ENCODE measurements around the gene SPAG16. TPM values are rescaled to one million over a fixed set of nuclear protein-coding genes. Genes with fewer than 3 reads are reported as not detected.

Gene SPAG16
- total and polyA plus RNA-seq, 12 donors, result 8.4 to 28.3 (median 19.1) TPM

DNA sequence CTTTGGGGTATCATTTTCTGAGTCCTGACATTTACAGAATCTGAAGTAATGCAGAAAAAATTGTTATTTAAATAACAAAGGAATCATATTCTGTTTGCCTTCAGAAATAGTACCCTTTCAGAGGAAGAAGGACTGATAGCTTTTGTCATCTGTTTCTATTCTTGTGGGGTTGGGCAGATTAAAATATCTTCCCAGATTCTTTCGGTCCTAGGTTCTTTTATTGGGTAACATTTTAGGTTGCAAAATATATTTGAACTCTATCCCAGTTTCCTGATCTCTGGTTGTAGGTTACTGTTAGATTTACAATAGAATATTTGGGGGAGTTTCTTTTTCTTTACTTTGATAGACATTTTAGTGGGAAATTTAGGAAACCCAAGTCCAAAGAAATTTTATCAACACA, 550.5 kb downstream of the SPAG16 start:
- no peaks in the 10 kb centered on the region for H3K36me3 ChIP-seq
- H3K9me3 ChIP-seq, result peaks cover 0 to 6% (median 0%) of the 10 kb centered on the region in 11 donors
- WGBS, 2 donors, result 57 to 79% methylated on average over 1 of the region's 1 CpG
- no peaks in the 10 kb centered on the region for H3K4me1 ChIP-seq
- TF ChIP-seq, protein P1, sequence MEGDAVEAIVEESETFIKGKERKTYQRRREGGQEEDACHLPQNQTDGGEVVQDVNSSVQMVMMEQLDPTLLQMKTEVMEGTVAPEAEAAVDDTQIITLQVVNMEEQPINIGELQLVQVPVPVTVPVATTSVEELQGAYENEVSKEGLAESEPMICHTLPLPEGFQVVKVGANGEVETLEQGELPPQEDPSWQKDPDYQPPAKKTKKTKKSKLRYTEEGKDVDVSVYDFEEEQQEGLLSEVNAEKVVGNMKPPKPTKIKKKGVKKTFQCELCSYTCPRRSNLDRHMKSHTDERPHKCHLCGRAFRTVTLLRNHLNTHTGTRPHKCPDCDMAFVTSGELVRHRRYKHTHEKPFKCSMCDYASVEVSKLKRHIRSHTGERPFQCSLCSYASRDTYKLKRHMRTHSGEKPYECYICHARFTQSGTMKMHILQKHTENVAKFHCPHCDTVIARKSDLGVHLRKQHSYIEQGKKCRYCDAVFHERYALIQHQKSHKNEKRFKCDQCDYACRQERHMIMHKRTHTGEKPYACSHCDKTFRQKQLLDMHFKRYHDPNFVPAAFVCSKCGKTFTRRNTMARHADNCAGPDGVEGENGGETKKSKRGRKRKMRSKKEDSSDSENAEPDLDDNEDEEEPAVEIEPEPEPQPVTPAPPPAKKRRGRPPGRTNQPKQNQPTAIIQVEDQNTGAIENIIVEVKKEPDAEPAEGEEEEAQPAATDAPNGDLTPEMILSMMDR (IDR thresholded peaks at IDR 0.05), result no peak
- DNase-seq, result no peak
- no peak overlapping the region for H3K4me3 ChIP-seq
- ATAC-seq, result no peak
- no peak overlapping the region for H3K27ac ChIP-seq
- intact Hi-C loops (cut with DNase I), result no loop called here
- no peaks in the 10 kb centered on the region for H3K27me3 ChIP-seq

DNA sequence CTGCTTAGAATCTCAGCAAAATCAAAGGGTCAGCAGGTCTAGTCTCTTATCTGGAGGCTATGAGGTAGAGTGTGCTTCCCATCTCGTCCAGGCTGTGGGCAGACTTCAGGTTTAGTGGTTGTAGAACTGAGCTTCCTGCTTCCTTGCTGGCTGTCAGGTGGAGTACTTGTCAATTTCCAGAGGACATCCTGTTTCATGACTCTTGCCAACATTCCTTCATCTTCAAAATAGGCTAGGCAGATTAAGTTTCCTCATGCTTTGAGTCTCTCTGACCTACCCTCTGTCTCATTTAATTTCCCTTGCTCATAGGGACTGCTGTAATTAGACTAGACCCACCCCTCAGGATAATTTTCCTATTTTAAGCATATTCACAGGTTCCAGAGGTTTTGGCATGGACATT, 562.6 kb downstream of the SPAG16 start:
- intact Hi-C loops (cut with DNase I), result no loop called here
- Histone ChIP-seq H3K27ac (no peak overlapping the region), H3K4me1 (no peaks in the 10 kb centered on the region), H3K4me3 (no peak overlapping the region), H3K27me3 (no peaks in the 10 kb centered on the region), H3K36me3 (no peaks in the 10 kb centered on the region), H3K9me3 (no peaks in the 10 kb centered on the region)
- ATAC-seq, result peak in 2 of 8 donors; percentile 44 to 52
- DNase-seq, result no peak
- TF ChIP-seq, protein P1 (IDR thresholded peaks at IDR 0.05), result no peak
- WGBS, 2 donors, result 15 to 26% methylated on average over 1 of the region's 1 CpG

DNA sequence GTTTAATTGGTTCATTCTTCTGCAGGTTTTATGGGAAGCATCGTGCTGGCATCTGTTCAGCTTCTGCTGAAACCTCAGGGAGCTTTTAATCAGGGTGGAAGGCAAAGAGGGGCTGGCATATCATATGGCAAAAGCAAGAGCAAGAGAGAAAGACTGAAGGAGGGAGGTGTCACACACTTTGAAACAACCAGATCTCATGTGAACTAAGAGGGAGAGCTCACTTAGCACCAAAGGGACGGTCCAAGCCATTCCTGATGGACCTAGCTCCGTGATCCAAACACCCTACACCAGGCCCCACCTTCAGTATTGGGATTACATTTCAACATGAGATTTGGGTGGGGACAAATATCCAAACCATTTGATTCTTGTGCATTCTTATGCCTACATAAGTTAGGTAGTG, 563.1 kb downstream of the SPAG16 start:
- ATAC-seq, result no peak
- TF ChIP-seq, protein P1 (IDR thresholded peaks at IDR 0.05), result no peak
- no peak overlapping the region for H3K27ac ChIP-seq
- no peaks in the 10 kb centered on the region for H3K36me3 ChIP-seq
- H3K4me3 ChIP-seq, result no peak overlapping the region
- no peaks in the 10 kb centered on the region for H3K27me3 ChIP-seq
- whole genome bisulfite sequencing, 2 donors, result 82 to 87% methylated on average over 3 of the region's 3 CpGs
- H3K4me1 ChIP-seq, result no peaks in the 10 kb centered on the region
- intact Hi-C loops (cut with DNase I), result no loop called here
- no peak for DNase-seq
- H3K9me3 ChIP-seq, result no peaks in the 10 kb centered on the region

DNA sequence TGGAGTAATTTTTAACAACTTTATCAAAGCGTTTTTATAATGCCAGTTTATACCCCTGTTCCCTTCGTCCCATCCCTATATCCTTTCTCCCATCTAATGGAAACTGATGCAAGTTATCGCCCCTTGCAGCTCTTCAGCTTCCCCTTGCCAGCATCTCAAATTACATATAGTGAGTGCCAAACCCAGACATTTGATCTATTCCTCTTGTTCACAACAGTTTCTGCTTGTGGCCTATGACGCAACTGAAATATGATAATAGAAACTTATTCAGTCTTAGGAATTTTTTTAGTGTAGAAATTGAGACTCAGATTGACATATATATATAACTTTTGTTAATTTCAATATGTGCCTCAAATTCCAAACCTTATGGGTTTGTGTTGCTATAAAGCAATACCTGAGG, 564.4 kb downstream of the SPAG16 start:
- WGBS, 2 donors, result 61 to 63% methylated on average over 4 of the region's 4 CpGs
- intact Hi-C loops (cut with DNase I), result no loop called here
- TF ChIP-seq, protein P1 (IDR thresholded peaks at IDR 0.05), result no peak

More for the DNA sequence above, 564.4 kb downstream of the SPAG16 start:
- no peaks in the 10 kb centered on the region for H3K9me3 ChIP-seq
- ATAC-seq, result no peak
- no peaks in the 10 kb centered on the region for H3K4me1 ChIP-seq
- no peaks in the 10 kb centered on the region for H3K36me3 ChIP-seq
- no peak overlapping the region for H3K27ac ChIP-seq
- no peaks in the 10 kb centered on the region for H3K27me3 ChIP-seq
- DNase-seq, result no peak
- no peak overlapping the region for H3K4me3 ChIP-seq

All from heart right ventricle (tissue), 16 donors.